HepG2 (cell line): ENCODE data around the gene TPRN. TPM values are rescaled to one million over a fixed set of nuclear protein-coding genes. Genes with fewer than 3 reads are reported as not detected.

Experiments used
- BRD4 ChIP-seq: sonication (generic); formaldehyde crosslinking; IDR thresholded peaks from 2 replicates; pipeline ENCODE4 v1.4.0; 2020; ENCODE audit warnings: missing genetic modification reagents
- ELF1 ChIP-seq: sonication (generic); formaldehyde crosslinking; IDR thresholded peaks from 2 replicates; pipeline ENCODE4 v1.4.0; 2020; ENCODE audit warnings: missing genetic modification reagents
- FOSL1 ChIP-seq: sonication (generic); formaldehyde crosslinking; IDR thresholded peaks from 2 replicates; pipeline ENCODE4 v1.9.0; 2021; ENCODE audit warnings: missing genetic modification reagents, borderline replicate concordance
- FOXP1 ChIP-seq, 2 experiments: fragments of 450-650 bp in 1 of 2; IDR thresholded peaks; 2 replicates each; pipeline ENCODE4 v1.6.1; 2017 to 2018; ENCODE audit warnings: antibody characterized with exemption in 1 of 2
- HDAC2 ChIP-seq: sonication (generic); formaldehyde crosslinking; IDR thresholded peaks from 2 replicates; pipeline ENCODE4 v1.4.0; 2020; ENCODE audit warnings: missing genetic modification reagents
- HMG20B ChIP-seq: conservative IDR thresholded peaks from 2 replicates; pipeline ENCODE4 v1.6.1; 2016; ENCODE audit warnings: missing genetic modification reagents, missing compliant biosample characterization
- HOXA9 ChIP-seq: sonication (generic); formaldehyde crosslinking; IDR thresholded peaks from 2 replicates; pipeline ENCODE4 v1.8.1; 2022; ENCODE audit warnings: missing genetic modification reagents, mild to moderate bottlenecking, moderate library complexity, borderline replicate concordance
- MTA3 ChIP-seq: sonication (generic); formaldehyde crosslinking; IDR thresholded peaks from 2 replicates; pipeline ENCODE4 v1.4.0; 2020; ENCODE audit warnings: missing genetic modification reagents
- SCMH1 ChIP-seq: sonication (generic); formaldehyde crosslinking; IDR thresholded peaks from 2 replicates; pipeline ENCODE4 v1.9.0; 2021; ENCODE audit warnings: missing genetic modification reagents, mild to moderate bottlenecking, borderline replicate concordance
- SNAI1 ChIP-seq: sonication (generic); formaldehyde crosslinking; IDR thresholded peaks from 2 replicates; pipeline ENCODE4 v1.5.0; 2020; ENCODE audit warnings: mild to moderate bottlenecking, missing genetic modification reagents, borderline replicate concordance
- ZBTB7A ChIP-seq: sonication (generic); formaldehyde crosslinking; IDR thresholded peaks from 2 replicates; pipeline ENCODE4 v1.8.0; 2022; ENCODE audit warnings: mild to moderate bottlenecking, missing genetic modification reagents
- ZNF264 ChIP-seq: sonication (generic); formaldehyde crosslinking; IDR thresholded peaks from 2 replicates; pipeline ENCODE4 v1.4.0; 2020; ENCODE audit warnings: missing genetic modification reagents
- ZNF3 ChIP-seq: IDR thresholded peaks from 2 replicates; pipeline ENCODE4 v1.7.0; 2017; ENCODE audit warnings: inconsistent platforms
- ZNF598 ChIP-seq: sonication (generic); formaldehyde crosslinking; IDR thresholded peaks from 2 replicates; pipeline ENCODE4 v1.5.1; 2020; ENCODE audit warnings: mild to moderate bottlenecking, missing genetic modification reagents, borderline replicate concordance
- ZNF839 ChIP-seq: sonication (generic); formaldehyde crosslinking; IDR thresholded peaks from 2 replicates; pipeline ENCODE4 v1.4.0; 2020; ENCODE audit warnings: missing genetic modification reagents, mild to moderate bottlenecking, borderline replicate concordance
- polyA plus RNA-seq, 8 experiments: library from polyadenylated mRNA; depleted of rRNA in 3 of 8; stranded (reverse) in 7 of 8; unstranded in 1 of 8; fragments of >200 nt; fragmentation: Illumina TruSeq in 4 of 8; extraction: Trizol in 4 of 8; gene quantifications; 2 replicates each; pipeline versions ENCODE4 v1.2.1 to v1.2.3, GENCODE V29; 2011 to 2016; ENCODE audit warnings: low read depth in 4 of 8, missing spikeins in 1 of 8, mixed read lengths in 1 of 8; ENCODE audit not compliant: insufficient read depth in 1 of 8
- total RNA-seq, 5 experiments: library from RNA; depleted of rRNA; stranded (reverse); fragments of >200 nt; fragmentation: Illumina TruSeq; extraction: Trizol; gene quantifications; 2 replicates each; pipeline ENCODE4 v1.2.3, GENCODE V29; 2016; ENCODE audit warnings: low read depth in 1 of 5
- TF ChIP-seq, protein P1 (sequence below): sonication (generic); formaldehyde crosslinking; IDR thresholded peaks from 2 replicates; pipeline ENCODE4 v1.5.0; 2020; ENCODE audit warnings: missing genetic modification reagents, mild to moderate bottlenecking, borderline replicate concordance
- TF ChIP-seq, protein P2 (sequence below): sonication (generic); formaldehyde crosslinking; IDR thresholded peaks from 2 replicates; pipeline ENCODE4 v1.5.0; 2020; ENCODE audit warnings: mild to moderate bottlenecking, missing genetic modification reagents, borderline replicate concordance
- TF ChIP-seq, protein P3 (sequence below): sonication (generic); formaldehyde crosslinking; IDR thresholded peaks from 2 replicates; pipeline ENCODE4 v1.8.1; 2023; ENCODE audit warnings: missing genetic modification reagents, mild to moderate bottlenecking, borderline replicate concordance
- TF ChIP-seq, protein P4 (sequence below): sonication (generic); formaldehyde crosslinking; IDR thresholded peaks from 2 replicates; pipeline ENCODE4 v1.5.0; 2020; ENCODE audit warnings: missing genetic modification reagents, mild to moderate bottlenecking, borderline replicate concordance
- TF ChIP-seq, protein P5 (sequence below): sonication (generic); formaldehyde crosslinking; IDR thresholded peaks from 2 replicates; pipeline ENCODE4 v1.8.0; 2022; ENCODE audit warnings: missing genetic modification reagents, mild to moderate bottlenecking, borderline replicate concordance
- TF ChIP-seq, protein P6 (sequence below): sonication (generic); formaldehyde crosslinking; IDR thresholded peaks from 2 replicates; pipeline ENCODE4 v1.5.1; 2020; ENCODE audit warnings: missing genetic modification reagents, mild to moderate bottlenecking, borderline replicate concordance

TPRN gene
- total and polyA plus RNA-seq, 2 of the 13 experiments (the other 11 are each of a cell fraction or from before 2014, with no cell fraction given): 10.1 to 19.2 TPM

DNA sequence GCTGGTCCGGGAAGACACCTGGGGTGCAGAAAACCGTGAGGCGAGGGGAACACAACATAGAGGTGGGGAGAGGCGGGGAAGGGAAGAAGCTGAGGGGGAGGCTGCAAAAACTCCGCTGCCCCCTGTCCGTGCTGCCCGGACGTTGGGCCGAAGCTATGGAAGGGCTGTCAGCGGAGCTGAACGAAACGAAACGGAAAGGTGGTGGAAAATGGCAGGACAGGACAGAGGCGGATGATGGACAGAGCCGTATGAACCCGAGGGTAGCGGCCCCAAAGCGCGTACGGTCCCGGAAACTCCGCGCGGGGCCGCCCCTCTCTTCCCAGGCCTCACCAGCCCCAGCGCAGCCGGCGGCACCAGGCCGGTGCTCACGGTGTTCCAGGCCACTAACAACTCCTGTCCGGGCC, 12.5 kb downstream of the TPRN start (continued):
- TF ChIP-seq FOXP1 (IDR thresholded peaks at IDR 0.05) (no peak), FOXP1 (CRISPR knock-in tag; IDR thresholded peaks at IDR 0.05) (no peak), FOSL1 (CRISPR knock-in tag) (no peak), HDAC2 (CRISPR knock-in tag) (no peak), SNAI1 (CRISPR knock-in tag) (0 out of 2 replicates have a peak, but pooled peaks have one; percentile 26), ZBTB7A (no peak), ZNF598 (CRISPR knock-in tag) (peak; percentile 70; the same call in 1 of the 2 replicates), SCMH1 (CRISPR knock-in tag) (no peak), HMG20B (CRISPR knock-in tag) (0 out of 2 replicates have a peak, but pooled peaks have one; percentile 22), ZNF839 (CRISPR knock-in tag) (0 out of 2 replicates have a peak, but pooled peaks have one; percentile 15), ZNF264 (CRISPR knock-in tag) (no peak), BRD4 (CRISPR knock-in tag) (no peak), ZNF3 (CRISPR knock-in tag) (no peak), HOXA9 (CRISPR knock-in tag) (no peak), MTA3 (CRISPR knock-in tag) (no peak), ELF1 (CRISPR knock-in tag) (no peak)
- TF ChIP-seq, protein P1, sequence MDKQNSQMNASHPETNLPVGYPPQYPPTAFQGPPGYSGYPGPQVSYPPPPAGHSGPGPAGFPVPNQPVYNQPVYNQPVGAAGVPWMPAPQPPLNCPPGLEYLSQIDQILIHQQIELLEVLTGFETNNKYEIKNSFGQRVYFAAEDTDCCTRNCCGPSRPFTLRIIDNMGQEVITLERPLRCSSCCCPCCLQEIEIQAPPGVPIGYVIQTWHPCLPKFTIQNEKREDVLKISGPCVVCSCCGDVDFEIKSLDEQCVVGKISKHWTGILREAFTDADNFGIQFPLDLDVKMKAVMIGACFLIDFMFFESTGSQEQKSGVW: no peak
- TF ChIP-seq, protein P2, sequence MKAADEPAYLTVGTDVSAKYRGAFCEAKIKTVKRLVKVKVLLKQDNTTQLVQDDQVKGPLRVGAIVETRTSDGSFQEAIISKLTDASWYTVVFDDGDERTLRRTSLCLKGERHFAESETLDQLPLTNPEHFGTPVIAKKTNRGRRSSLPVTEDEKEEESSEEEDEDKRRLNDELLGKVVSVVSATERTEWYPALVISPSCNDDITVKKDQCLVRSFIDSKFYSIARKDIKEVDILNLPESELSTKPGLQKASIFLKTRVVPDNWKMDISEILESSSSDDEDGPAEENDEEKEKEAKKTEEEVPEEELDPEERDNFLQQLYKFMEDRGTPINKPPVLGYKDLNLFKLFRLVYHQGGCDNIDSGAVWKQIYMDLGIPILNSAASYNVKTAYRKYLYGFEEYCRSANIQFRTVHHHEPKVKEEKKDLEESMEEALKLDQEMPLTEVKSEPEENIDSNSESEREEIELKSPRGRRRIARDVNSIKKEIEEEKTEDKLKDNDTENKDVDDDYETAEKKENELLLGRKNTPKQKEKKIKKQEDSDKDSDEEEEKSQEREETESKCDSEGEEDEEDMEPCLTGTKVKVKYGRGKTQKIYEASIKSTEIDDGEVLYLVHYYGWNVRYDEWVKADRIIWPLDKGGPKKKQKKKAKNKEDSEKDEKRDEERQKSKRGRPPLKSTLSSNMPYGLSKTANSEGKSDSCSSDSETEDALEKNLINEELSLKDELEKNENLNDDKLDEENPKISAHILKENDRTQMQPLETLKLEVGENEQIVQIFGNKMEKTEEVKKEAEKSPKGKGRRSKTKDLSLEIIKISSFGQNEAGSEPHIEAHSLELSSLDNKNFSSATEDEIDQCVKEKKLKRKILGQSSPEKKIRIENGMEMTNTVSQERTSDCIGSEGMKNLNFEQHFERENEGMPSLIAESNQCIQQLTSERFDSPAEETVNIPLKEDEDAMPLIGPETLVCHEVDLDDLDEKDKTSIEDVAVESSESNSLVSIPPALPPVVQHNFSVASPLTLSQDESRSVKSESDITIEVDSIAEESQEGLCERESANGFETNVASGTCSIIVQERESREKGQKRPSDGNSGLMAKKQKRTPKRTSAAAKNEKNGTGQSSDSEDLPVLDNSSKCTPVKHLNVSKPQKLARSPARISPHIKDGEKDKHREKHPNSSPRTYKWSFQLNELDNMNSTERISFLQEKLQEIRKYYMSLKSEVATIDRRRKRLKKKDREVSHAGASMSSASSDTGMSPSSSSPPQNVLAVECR (CRISPR knock-in tag): no peak
- TF ChIP-seq, protein P3, sequence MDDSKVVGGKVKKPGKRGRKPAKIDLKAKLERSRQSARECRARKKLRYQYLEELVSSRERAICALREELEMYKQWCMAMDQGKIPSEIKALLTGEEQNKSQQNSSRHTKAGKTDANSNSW: 0 out of 2 replicates have a peak, but pooled peaks have one; percentile 30
- TF ChIP-seq, protein P4, sequence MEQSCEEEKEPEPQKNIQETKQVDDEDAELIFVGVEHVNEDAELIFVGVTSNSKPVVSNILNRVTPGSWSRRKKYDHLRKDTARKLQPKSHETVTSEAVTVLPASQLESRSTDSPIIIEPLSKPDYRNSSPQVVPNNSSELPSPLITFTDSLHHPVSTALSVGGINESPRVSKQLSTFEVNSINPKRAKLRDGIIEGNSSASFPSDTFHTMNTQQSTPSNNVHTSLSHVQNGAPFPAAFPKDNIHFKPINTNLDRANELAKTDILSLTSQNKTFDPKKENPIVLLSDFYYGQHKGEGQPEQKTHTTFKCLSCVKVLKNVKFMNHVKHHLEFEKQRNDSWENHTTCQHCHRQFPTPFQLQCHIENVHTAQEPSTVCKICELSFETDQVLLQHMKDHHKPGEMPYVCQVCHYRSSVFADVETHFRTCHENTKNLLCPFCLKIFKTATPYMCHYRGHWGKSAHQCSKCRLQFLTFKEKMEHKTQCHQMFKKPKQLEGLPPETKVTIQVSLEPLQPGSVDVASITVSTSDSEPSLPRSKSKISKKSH: no peak
- TF ChIP-seq, protein P5, sequence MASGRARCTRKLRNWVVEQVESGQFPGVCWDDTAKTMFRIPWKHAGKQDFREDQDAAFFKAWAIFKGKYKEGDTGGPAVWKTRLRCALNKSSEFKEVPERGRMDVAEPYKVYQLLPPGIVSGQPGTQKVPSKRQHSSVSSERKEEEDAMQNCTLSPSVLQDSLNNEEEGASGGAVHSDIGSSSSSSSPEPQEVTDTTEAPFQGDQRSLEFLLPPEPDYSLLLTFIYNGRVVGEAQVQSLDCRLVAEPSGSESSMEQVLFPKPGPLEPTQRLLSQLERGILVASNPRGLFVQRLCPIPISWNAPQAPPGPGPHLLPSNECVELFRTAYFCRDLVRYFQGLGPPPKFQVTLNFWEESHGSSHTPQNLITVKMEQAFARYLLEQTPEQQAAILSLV (CRISPR knock-in tag): no peak
- TF ChIP-seq, protein P6, sequence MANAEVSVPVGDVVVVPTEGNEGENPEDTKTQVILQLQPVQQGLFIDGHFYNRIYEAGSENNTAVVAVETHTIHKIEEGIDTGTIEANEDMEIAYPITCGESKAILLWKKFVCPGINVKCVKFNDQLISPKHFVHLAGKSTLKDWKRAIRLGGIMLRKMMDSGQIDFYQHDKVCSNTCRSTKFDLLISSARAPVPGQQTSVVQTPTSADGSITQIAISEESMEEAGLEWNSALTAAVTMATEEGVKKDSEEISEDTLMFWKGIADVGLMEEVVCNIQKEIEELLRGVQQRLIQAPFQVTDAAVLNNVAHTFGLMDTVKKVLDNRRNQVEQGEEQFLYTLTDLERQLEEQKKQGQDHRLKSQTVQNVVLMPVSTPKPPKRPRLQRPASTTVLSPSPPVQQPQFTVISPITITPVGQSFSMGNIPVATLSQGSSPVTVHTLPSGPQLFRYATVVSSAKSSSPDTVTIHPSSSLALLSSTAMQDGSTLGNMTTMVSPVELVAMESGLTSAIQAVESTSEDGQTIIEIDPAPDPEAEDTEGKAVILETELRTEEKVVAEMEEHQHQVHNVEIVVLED (CRISPR knock-in tag): no peak
